ENCODE data around the gene CPNE2. TPM values are rescaled to one million over a fixed set of nuclear protein-coding genes. Genes with fewer than 3 reads are reported as not detected.

Gene CPNE2
- total RNA-seq, 1 donor = 20.3 TPM

GRCh38 chr16:57149391-57149790 is 57.0 kb downstream of the CPNE2 start:
- H3K4me3 ChIP-seq (ENCODE audit: low read depth, low read length) = no peak overlapping the region
- TF ChIP-seq CTCF (IDR thresholded peaks at IDR 0.05; ENCODE audit: insufficient read depth, low read length) = no peak
- no peak for DNase-seq (ENCODE audit: low read depth)

- no peak for TF ChIP-seq CTCF (IDR thresholded peaks at IDR 0.05; ENCODE audit: insufficient read depth, low read length)
- no peak overlapping the region for H3K4me3 ChIP-seq (ENCODE audit: low read depth, low read length)
- DNase-seq (ENCODE audit: low read depth) = no peak
Measured at GRCh38 chr16:57150682-57151330, 58.4 kb downstream of the CPNE2 start.

- DNase-seq (ENCODE audit: low read depth) = no peak
- no peak overlapping the region for H3K4me3 ChIP-seq (ENCODE audit: low read depth, low read length)
- TF ChIP-seq CTCF (IDR thresholded peaks at IDR 0.05; ENCODE audit: insufficient read depth, low read length) = no peak
Measured at GRCh38 chr16:57151369-57151768, 59.0 kb downstream of the CPNE2 start.

GRCh38 chr16:57152096-57153093 is 60.0 kb downstream of the CPNE2 start:
- no peak overlapping the region for H3K4me3 ChIP-seq (ENCODE audit: low read depth, low read length)
- no peak for DNase-seq (ENCODE audit: low read depth)
- TF ChIP-seq CTCF (IDR thresholded peaks at IDR 0.05; ENCODE audit: insufficient read depth, low read length) = no peak

- TF ChIP-seq CTCF (IDR thresholded peaks at IDR 0.05; ENCODE audit: insufficient read depth, low read length) = no peak
- DNase-seq (ENCODE audit: low read depth) = no peak
Measured at GRCh38 chr16:57153841-57154240, 61.5 kb downstream of the CPNE2 start.

GRCh38 chr16:57155702-57156350 is 63.4 kb downstream of the CPNE2 start:
- no peak for TF ChIP-seq CTCF (IDR thresholded peaks at IDR 0.05; ENCODE audit: insufficient read depth, low read length)
- no peak for DNase-seq (ENCODE audit: low read depth)
- no peak overlapping the region for H3K4me3 ChIP-seq (ENCODE audit: low read depth, low read length)

More at GRCh38 chr16:57153841-57154240, 61.5 kb downstream of the CPNE2 start:
- no peak overlapping the region for H3K4me3 ChIP-seq (ENCODE audit: low read depth, low read length)

Data from fibroblast of the aortic adventitia (primary cell).